SU-DHL-6 (cell line): ENCODE results near the gene TADA3.

Experiments
- H2AFZ ChIP-seq: fragments of 200-600 bp; sonication (generic); 2 replicates; pipeline ENCODE4 v1.6.1; 2014; ENCODE audit warnings: low read depth, mild to moderate bottlenecking, moderate library complexity, mixed read lengths, antibody characterized with exemption, low read length; ENCODE audit not compliant: severe bottlenecking
- H3F3A ChIP-seq: fragments of 200-600 bp; shearing (Covaris generic); 2 replicates; pipeline ENCODE4 v1.6.0; 2016; ENCODE audit warnings: antibody characterized with exemption, mild to moderate bottlenecking; ENCODE audit not compliant: insufficient read depth
- H3K27ac ChIP-seq: fragments of 200-600 bp; sonication (generic); 2 replicates; pipeline ENCODE4 v1.5.1; 2016; ENCODE audit warnings: low read depth, mild to moderate bottlenecking, low read length, moderate library complexity, mixed read lengths
- H3K27me3 ChIP-seq: fragments of 200-600 bp; sonication (generic), shearing (Covaris generic); 2 replicates; pipeline ENCODE4 v1.6.0; 2014; ENCODE audit warnings: mild to moderate bottlenecking, low read length
- H3K36me3 ChIP-seq: fragments of 200-600 bp; sonication (generic); 2 replicates; pipeline ENCODE4 v1.6.1; 2014; ENCODE audit warnings: mild to moderate bottlenecking, low read length, mixed read lengths
- H3K4me2 ChIP-seq: fragments of 300-600, 200-600 bp; shearing (Covaris generic), sonication (generic); 2 replicates; pipeline ENCODE4 v1.6.0; 2014; ENCODE audit warnings: low read length, low read depth, mild to moderate bottlenecking; ENCODE audit not compliant: poor library complexity, severe bottlenecking
- H3K4me3 ChIP-seq: fragments of 200-600 bp; sonication (generic); 2 replicates; pipeline ENCODE4 v1.5.1; 2014; ENCODE audit warnings: antibody characterized with exemption, low read length, mild to moderate bottlenecking, mixed read lengths; ENCODE audit not compliant: insufficient read depth, poor library complexity, severe bottlenecking
- H3K79me2 ChIP-seq: fragments of 200-600 bp; sonication (generic); 2 replicates; pipeline ENCODE4 v1.6.1; 2014; ENCODE audit warnings: mild to moderate bottlenecking, low read length, moderate library complexity; ENCODE audit not compliant: insufficient read depth
- H3K9ac ChIP-seq: fragments of 200-600 bp; sonication (generic); 2 replicates; pipeline ENCODE4 v1.7.0; 2014; ENCODE audit warnings: mild to moderate bottlenecking, low read length
- H3K9me2 ChIP-seq: fragments of 200-600 bp; sonication (generic); replicated peaks from 2 replicates; pipeline ENCODE4 v1.6.1; 2014; ENCODE audit warnings: low read length; ENCODE audit not compliant: insufficient read depth
- H3K9me3 ChIP-seq: fragments of 200-600 bp; sonication (generic); 2 replicates; pipeline ENCODE4 v1.6.1; 2014; ENCODE audit warnings: low read length, mixed read lengths; ENCODE audit not compliant: insufficient read depth
- H4K20me1 ChIP-seq: fragments of 200-600 bp; sonication (generic); 2 replicates; pipeline ENCODE4 v1.6.1; 2014; ENCODE audit warnings: low read depth, mild to moderate bottlenecking, antibody characterized with exemption, low read length, moderate library complexity, mixed read lengths
- EZH2phosphoT487 ChIP-seq: fragments of 200-600 bp; sonication (generic), shearing (Covaris generic); conservative IDR thresholded peaks from 2 replicates; pipeline ENCODE4 v1.6.1; 2018; ENCODE audit warnings: mild to moderate bottlenecking, antibody characterized with exemption, low read length, moderate library complexity, mixed read lengths
- TF ChIP-seq, protein P1 (sequence below): fragments of 200-600 bp; sonication (generic); IDR thresholded peaks from one replicate; pipeline ENCODE4 v1.5.1; 2017; ENCODE audit warnings: antibody characterized with exemption, mild to moderate bottlenecking, low read length, moderate library complexity; ENCODE audit not compliant: insufficient read depth, poor library complexity, severe bottlenecking

Gene TADA3

DNA sequence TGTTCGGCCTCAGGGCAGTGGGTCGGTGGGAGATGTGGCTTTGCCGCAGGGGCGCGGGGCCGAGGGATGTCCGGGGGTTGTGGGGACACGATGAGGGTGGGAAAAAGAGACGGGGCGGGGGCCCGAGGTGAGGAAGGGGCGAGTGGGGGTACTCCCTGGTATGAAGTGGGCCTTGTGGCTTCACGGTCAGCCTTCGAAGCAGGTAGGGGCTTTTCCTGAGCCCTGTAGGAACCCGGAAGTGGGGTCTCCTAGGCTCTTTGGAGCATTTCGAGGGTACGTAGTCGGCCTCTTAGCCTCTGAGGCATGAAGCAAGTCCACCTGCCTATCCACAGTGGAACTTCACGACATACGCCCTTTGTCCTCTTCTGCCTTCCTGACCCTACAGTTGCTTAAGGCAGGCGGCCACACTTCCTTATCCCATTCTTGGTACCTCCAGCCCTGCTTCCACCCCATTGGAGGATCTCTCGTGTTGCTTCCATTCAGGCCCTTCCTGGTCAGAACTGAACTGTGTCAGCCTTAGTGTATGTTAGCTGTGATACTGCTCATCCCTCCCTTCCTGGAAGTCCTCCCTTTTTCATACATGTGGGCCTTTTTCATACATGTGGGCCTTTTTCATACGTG is 998 bp upstream of the TADA3 start:
- Histone ChIP-seq H3K27me3 (no peaks in the 10 kb centered on the region), H3K9me2 (no peaks in the 10 kb centered on the region), H3K4me2 (peak overlapping the region; percentile 89), H4K20me1 (peaks cover 8% of the 10 kb centered on the region; the same call in 1 of the 2 replicates), H3F3A (0 out of 2 replicates have a peak, but pooled peaks cover 4% of the 10 kb centered on the region), H3K79me2 (peaks cover 52% of the 10 kb centered on the region), H3K9me3 (no peaks in the 10 kb centered on the region), H3K27ac (peak overlapping the region; percentile 86), H3K4me3 (peak overlapping the region; percentile 98), H3K9ac (peak overlapping the region; percentile 100), H3K36me3 (peaks cover 8% of the 10 kb centered on the region), H2AFZ (peak overlapping the region; percentile 69)
- TF ChIP-seq, protein P1, sequence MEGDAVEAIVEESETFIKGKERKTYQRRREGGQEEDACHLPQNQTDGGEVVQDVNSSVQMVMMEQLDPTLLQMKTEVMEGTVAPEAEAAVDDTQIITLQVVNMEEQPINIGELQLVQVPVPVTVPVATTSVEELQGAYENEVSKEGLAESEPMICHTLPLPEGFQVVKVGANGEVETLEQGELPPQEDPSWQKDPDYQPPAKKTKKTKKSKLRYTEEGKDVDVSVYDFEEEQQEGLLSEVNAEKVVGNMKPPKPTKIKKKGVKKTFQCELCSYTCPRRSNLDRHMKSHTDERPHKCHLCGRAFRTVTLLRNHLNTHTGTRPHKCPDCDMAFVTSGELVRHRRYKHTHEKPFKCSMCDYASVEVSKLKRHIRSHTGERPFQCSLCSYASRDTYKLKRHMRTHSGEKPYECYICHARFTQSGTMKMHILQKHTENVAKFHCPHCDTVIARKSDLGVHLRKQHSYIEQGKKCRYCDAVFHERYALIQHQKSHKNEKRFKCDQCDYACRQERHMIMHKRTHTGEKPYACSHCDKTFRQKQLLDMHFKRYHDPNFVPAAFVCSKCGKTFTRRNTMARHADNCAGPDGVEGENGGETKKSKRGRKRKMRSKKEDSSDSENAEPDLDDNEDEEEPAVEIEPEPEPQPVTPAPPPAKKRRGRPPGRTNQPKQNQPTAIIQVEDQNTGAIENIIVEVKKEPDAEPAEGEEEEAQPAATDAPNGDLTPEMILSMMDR = no peak
- TF ChIP-seq EZH2phosphoT487 = no peak

DNA sequence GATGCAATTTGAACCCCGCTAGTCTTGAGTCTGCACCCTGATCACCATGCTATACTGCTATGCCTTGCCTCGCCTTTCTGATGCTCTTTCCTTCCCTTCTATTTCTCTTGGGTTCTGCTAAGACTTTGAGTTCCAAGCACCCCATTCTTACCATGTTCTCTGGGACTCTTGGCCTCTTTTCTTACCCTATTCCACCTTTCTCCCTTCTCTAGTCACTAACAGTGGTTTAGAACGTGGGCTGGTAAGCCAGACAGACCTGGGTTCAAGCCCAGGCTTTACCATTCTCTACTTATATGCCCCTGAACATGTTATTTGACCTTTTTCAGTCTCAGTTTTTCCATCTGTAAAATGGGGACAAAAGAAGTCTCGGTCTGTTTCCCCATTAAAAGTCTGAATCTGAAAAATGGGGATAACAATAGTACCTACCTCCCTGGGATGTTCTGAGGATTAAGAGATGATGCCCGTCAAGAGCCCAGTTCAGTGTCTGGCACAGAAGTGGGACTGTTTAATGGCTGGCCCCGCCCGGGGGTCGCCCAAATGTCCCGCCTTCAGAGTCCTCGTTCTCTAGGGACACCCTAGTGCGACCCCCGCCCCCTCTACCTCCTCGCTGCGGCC is 376 bp downstream of the TADA3 start:
- TF ChIP-seq EZH2phosphoT487 = no peak
- TF ChIP-seq, protein P1 = no peak
- Histone ChIP-seq H3F3A (peaks cover 9% of the 10 kb centered on the region; the same call in 1 of the 2 replicates), H3K36me3 (no peaks in the 10 kb centered on the region; the same call in 1 of the 2 replicates), H3K9me2 (no peaks in the 10 kb centered on the region), H3K9ac (peak overlapping the region; percentile 100), H3K27me3 (no peaks in the 10 kb centered on the region), H3K27ac (peak overlapping the region; percentile 86), H3K4me3 (peak overlapping the region; percentile 98), H3K4me2 (peak overlapping the region; percentile 89), H3K9me3 (no peaks in the 10 kb centered on the region), H3K79me2 (peaks cover 45% of the 10 kb centered on the region), H4K20me1 (peaks cover 6% of the 10 kb centered on the region; the same call in 1 of the 2 replicates), H2AFZ (peak overlapping the region; percentile 69)

DNA sequence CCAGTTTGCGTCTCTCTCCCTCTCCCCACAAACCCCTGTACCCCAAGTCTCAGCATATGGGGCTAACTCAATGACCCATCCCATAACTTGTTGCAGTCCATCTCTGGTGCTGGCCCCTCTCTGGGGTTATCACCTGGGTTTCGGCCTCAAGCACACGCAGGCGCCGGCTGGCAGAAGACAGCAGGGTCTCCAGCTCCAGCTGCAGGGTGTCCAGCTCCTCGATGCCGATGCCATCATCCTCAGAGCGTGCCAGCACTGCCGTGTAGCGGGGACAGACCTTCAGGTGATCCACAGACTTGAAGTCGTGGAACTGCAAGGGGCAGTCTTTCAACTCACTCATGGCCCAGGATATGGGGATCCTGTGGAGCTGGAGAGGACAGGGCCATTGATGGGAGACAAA is 1.1 kb downstream of the TADA3 start:
- peak overlapping the region; percentile 98 for H3K4me3 ChIP-seq
- H3K27me3 ChIP-seq = no peaks in the 10 kb centered on the region
- H3F3A ChIP-seq = peaks cover 9% of the 10 kb centered on the region; the same call in 1 of the 2 replicates
- peak overlapping the region; percentile 89 for H3K4me2 ChIP-seq
- H2AFZ ChIP-seq = no peak overlapping the region
- peak overlapping the region; percentile 100 for H3K9ac ChIP-seq
- H3K79me2 ChIP-seq = peaks cover 40% of the 10 kb centered on the region
- H3K9me2 ChIP-seq = no peaks in the 10 kb centered on the region
- TF ChIP-seq, protein P1 = no peak
- TF ChIP-seq EZH2phosphoT487 = no peak
- peaks cover 5% of the 10 kb centered on the region; the same call in 1 of the 2 replicates for H4K20me1 ChIP-seq
- H3K27ac ChIP-seq = peak overlapping the region; percentile 86; the same call in 1 of the 2 replicates
- no peaks in the 10 kb centered on the region; the same call in 1 of the 2 replicates for H3K36me3 ChIP-seq
- no peaks in the 10 kb centered on the region for H3K9me3 ChIP-seq
